ENCODE measurements around the gene CETN3. TPM values are rescaled to one million over a fixed set of nuclear protein-coding genes. Genes with fewer than 3 reads are reported as not detected.
A peak's percentile ranks its signal among the peaks of the same experiment; 100 is the strongest.

CETN3 gene
- total and polyA plus RNA-seq, 9 of the 15 experiments (the other 6 are each of a cell fraction or from before 2014, with no cell fraction given): 43.3 to 113 (median 82.4) TPM

- TF ChIP-seq E2F5 (CRISPR knock-in tag; IDR thresholded peaks at IDR 0.05) (0 out of 2 replicates have a peak, but pooled peaks have one; percentile 14), ZNF143 (CRISPR knock-in tag; IDR thresholded peaks at IDR 0.05) (peak; percentile 73), DIDO1 (tag; IDR thresholded peaks at IDR 0.05; ENCODE audit: low read depth) (no peak), ZNF384 (IDR thresholded peaks at IDR 0.05; ENCODE audit: low read depth, low read length) (peak; percentile 93), ZNF57 (CRISPR knock-in tag; IDR thresholded peaks at IDR 0.05) (0 out of 2 replicates have a peak, but pooled peaks have one; percentile 59), HDAC2 (IDR thresholded peaks at IDR 0.05) (no peak; the same call in 1 of the 2 replicates), ZNF780A (CRISPR knock-in tag; IDR thresholded peaks at IDR 0.05) (no peak; the same call in 1 of the 2 replicates), GABPB1 (CRISPR knock-in tag; IDR thresholded peaks at IDR 0.05) (no peak), AFF4 (CRISPR knock-in tag; IDR thresholded peaks at IDR 0.05) (peak; percentile 88), TBL1XR1 (IDR thresholded peaks at IDR 0.05; ENCODE audit: low read length in 2 of 2) (peak; percentile 8 to 15; a peak in 1 of 4 replicates), POLR2G (IDR thresholded peaks at IDR 0.05; ENCODE audit: low read depth, low read length) (peak; percentile 92), PRMT5 (CRISPR knock-in tag; IDR thresholded peaks at IDR 0.05) (no peak), ARNT (IDR thresholded peaks at IDR 0.05) (peak; percentile 3 to 36; a peak in 1 of 4 replicates)
- TF ChIP-seq, protein P1, sequence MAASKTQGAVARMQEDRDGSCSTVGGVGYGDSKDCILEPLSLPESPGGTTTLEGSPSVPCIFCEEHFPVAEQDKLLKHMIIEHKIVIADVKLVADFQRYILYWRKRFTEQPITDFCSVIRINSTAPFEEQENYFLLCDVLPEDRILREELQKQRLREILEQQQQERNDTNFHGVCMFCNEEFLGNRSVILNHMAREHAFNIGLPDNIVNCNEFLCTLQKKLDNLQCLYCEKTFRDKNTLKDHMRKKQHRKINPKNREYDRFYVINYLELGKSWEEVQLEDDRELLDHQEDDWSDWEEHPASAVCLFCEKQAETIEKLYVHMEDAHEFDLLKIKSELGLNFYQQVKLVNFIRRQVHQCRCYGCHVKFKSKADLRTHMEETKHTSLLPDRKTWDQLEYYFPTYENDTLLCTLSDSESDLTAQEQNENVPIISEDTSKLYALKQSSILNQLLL (CRISPR knock-in tag; IDR thresholded peaks at IDR 0.05; ENCODE audit: borderline replicate concordance): no peak
- TF ChIP-seq, protein P2, sequence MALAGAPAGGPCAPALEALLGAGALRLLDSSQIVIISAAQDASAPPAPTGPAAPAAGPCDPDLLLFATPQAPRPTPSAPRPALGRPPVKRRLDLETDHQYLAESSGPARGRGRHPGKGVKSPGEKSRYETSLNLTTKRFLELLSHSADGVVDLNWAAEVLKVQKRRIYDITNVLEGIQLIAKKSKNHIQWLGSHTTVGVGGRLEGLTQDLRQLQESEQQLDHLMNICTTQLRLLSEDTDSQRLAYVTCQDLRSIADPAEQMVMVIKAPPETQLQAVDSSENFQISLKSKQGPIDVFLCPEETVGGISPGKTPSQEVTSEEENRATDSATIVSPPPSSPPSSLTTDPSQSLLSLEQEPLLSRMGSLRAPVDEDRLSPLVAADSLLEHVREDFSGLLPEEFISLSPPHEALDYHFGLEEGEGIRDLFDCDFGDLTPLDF (CRISPR knock-in tag; IDR thresholded peaks at IDR 0.05): peak; percentile 52; the same call in 1 of the 2 replicates
- TF ChIP-seq, protein P3, sequence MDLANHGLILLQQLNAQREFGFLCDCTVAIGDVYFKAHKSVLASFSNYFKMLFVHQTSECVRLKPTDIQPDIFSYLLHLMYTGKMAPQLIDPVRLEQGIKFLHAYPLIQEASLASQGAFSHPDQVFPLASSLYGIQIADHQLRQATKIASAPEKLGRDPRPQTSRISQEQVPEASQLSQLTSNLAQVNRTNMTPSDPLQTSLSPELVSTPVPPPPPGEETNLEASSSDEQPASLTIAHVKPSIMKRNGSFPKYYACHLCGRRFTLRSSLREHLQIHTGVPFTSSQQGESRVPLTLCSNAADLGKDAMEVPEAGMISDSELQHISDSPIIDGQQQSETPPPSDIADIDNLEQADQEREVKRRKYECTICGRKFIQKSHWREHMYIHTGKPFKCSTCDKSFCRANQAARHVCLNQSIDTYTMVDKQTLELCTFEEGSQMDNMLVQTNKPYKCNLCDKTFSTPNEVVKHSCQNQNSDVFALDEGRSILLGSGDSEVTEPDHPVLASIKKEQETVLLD (IDR thresholded peaks at IDR 0.05): no peak
- TF ChIP-seq, protein P4, sequence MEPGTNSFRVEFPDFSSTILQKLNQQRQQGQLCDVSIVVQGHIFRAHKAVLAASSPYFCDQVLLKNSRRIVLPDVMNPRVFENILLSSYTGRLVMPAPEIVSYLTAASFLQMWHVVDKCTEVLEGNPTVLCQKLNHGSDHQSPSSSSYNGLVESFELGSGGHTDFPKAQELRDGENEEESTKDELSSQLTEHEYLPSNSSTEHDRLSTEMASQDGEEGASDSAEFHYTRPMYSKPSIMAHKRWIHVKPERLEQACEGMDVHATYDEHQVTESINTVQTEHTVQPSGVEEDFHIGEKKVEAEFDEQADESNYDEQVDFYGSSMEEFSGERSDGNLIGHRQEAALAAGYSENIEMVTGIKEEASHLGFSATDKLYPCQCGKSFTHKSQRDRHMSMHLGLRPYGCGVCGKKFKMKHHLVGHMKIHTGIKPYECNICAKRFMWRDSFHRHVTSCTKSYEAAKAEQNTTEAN (CRISPR knock-in tag; IDR thresholded peaks at IDR 0.05): no peak
These were observed at the start of gene CETN3 (continued) for GRCh38 chr5:90409318-90410177.

Measured in K562 (cell line).